ENCODE data around the gene ATF3.
"Not testable (repeated sequence)": the region's sequence is repeated elsewhere in the genome, so short reads cannot be mapped to it uniquely, and the experiment has no call there.

Gene ATF3

DNA sequence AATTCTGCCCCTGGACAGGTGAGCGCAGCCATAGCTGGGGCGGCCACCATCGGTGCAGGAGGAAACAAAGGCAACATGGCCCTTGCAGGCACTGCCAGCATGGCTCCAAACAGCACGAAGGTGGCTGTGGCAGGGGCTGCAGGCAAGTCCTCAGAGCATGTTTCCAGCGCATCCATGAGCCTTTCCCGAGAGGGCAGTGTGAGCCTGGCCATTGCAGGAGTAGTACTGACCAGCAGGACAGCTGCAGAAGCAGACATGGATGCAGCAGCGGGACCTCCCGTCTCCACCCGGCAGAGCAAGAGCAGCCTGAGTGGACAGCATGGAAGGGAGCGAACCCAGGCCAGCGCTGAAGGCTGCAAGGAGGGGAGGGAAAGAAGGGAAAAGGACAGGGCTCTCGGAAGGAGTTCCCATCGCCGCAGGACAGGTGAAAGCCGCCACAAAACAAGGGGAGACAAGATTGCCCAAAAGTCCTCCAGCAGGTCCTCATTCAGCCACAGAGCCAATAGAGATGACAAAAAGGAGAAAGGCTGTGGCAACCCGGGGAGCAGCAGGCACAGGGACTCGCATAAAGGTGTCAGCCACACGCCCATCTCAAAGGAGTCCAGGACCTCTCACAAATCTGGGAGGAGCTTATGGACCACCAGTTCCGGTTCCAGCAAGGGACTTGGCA is 17.4 kb downstream of the ATF3 start:
- DNase-seq (ENCODE audit: low read depth in 2 of 2), result no peak

DNA sequence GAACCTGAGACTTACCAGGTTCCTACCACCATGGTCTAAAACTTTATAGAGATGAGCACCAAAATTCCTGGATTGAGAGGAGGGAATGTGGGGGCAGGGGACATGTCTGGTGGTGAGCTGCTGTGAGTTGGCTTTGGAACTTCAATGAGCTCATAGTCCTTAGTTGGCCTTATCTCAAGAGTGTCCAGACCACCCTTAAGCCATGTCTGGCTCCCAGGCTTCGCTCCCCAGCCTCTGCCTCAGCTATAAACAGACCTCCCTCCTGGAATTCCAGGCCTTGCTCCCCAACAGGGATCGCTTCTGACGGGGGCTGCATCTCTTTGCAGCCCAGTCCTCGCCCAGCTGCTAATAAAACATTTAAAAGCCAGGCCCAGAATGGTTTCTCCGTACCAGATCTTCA is 19.5 kb downstream of the ATF3 start:
- no peak for DNase-seq (ENCODE audit: low read depth in 2 of 2)

DNA sequence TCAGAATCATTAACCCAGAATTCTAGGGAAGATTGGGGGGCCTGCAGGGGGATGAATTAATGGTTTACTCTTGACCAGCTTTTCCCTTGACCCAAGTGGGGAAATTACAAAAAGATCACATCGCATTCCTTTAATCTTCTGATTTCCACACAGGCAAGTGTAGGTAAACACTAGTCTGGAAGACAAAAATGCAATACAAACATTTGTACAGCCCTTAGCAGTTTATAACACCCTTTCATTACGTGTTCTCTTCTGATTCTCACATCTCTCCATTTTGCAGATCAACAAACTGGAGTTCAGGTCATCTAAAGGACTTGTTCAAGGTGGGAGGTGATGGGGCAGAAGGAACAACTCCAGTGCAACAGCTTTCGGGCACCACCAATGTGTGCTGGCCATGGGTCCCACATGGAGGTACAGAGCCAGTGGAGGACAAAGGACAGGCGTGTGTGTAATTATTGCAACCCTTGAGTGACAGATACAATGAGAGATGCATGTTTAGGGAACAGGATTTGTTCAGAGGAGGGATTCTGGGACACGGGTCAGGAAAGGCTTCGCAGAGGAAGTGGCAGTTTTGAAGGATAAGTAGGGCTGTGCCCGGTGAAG is 20.4 kb downstream of the ATF3 start:
- no peak for DNase-seq (ENCODE audit: low read depth in 2 of 2)

DNA sequence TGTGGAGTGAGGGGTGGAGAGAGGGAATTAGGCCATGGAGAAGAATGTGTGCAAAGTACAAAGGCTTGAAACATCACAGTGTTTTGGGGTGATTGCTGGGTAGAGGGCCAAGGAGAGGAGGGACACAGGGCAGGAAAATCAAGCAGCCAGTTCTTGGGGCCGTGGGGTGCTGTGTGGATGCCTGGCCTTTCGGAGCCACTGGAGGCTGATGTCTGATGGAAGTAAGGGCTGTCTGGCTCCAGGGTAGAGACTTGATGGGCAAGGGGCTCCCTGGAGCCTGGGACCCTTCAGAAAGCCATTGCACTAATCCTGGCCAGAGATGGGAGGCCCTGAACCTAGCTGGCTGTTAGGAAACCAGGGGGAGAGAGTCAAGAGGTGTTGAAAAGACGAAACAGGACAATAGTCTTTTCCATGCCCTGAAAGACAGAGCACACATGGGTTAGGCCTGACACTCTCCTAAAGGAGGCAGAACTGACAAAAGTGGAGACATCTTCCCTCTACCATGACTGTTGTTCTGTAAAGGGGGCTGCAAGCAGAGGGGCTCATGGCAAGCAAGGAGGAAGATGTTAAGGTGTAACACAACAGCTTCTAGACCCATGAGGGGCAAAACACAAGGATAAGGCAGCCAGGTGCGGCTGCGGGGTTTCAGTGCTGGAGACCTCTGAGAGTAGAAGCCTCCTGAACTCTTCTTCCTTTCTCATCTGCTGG is 21.0 kb downstream of the ATF3 start:
- DNase-seq (ENCODE audit: low read depth in 2 of 2), result no peak

DNA sequence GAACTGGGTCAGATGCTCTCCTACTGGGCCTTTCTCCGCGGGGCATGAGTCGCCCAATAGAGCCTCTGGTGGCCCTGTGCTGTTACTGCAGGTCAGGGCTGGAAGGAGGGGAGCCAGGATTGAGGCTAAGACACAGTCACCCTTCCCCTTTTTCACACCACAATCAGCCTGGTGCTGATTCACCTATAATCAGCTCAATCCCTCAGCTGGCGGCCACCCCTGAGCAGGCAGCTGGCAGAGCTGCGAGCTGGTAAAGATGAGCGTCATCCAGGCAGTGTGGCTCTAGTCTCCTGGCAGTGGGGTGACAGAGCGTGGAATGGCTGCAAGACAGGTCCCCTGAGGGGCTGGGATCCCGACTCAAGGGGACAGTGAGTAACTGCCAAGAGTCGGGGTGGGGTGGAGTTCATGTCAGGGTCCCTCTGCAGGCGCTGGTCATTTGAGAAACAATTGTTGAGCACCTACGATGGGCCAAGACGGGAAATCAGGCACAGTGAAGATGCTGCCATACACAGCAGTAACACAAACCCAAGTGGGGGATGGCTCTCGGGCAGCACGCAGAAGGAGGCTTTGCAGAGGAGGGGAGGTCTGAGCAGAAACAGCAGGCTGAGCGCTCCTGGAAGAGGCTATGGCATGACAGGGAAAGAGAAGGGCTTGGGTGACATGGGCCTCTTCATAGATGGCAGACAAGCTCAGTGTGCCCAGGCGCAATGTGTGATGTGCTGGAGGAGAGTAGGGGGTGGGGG is 21.8 kb downstream of the ATF3 start:
- peak in 1 of 2 donors; percentile 29 for DNase-seq (ENCODE audit: low read depth in 2 of 2)

DNA sequence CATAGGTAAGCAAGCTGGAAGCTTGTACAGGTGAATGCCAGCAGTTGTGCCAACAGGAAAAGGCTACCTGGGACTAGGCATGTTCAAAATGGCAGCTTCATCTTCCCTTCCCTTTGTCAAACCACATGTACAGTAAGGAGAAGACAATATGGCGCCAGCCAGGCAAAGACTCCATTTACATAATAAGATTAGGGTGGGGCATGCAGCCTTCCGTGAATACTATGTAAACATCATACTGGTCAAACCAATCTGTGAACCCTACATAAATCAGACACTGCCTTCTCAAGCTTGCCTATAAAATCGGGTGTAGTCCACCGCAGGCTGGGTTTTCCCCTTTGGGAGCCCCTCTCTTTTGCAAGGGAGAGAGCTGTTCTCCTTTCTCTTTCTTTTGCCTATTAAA is 24.6 kb downstream of the ATF3 start:
- no peak for DNase-seq (ENCODE audit: low read depth in 2 of 2)

DNA sequence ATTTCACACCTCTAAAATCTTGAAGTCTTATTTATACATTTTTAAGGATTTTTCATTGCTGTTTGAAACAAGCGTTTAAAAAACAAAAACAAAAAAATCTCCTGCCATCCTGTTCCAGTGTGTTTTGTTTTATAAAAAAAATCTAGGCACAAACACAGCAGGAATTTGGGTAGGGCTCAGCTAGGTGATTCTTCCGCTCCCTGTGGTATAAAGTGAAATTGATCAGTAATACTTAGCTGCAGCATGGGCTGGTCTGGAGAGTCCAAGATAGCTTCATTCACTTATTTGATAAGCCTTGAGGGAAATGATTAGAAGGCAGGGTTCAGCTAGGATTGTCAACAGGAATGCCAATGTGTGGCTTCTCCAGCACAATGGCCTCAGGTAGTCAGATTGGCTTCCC is 25.7 kb downstream of the ATF3 start:
- no peak for DNase-seq (ENCODE audit: low read depth in 2 of 2)

DNA sequence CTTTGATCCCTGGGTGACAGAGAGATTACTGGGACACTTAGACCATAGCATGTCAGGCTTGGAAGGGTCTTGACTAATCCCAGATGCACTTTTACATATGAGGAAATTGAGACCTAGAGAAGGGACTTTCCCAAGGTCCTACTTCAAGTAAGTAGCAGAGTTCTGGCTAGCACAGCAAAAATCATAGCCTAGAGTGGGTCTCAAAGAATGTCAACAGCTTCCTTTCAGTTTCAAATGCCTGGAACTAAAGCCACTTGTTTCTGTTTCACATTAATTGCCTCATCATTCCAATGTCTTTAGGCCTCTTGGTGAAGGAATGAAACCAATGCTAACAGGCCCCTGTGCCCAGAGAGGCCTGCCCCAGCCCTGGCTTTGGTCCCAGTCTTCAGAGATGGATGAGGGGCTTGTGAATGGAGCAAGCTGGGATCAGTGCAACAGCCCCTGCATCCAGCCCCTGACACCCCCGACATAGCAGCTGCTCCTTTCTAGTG is 26.6 kb downstream of the ATF3 start:
- no peak for DNase-seq (ENCODE audit: low read depth in 2 of 2)

DNA sequence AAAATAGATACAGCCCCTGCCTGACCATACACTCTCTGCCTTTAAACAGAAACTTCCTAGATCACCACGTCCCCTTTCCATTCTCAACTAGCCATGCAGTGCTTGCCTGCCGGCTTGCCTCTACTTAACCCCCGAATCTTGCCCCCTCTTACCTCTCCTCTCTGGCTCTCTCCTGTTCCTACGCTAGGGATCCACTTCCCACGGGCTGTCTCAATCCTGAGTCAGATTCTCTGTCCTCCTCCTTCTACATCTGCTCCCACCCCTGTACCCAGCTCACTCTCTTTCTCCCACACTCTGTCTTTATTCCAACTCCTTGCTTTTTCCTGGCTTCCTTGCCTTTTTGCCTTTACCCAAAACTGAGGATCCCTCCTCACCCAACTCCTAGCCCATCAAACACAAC is 29.3 kb downstream of the ATF3 start:
- DNase-seq (ENCODE audit: low read depth in 2 of 2), result no peak

DNA sequence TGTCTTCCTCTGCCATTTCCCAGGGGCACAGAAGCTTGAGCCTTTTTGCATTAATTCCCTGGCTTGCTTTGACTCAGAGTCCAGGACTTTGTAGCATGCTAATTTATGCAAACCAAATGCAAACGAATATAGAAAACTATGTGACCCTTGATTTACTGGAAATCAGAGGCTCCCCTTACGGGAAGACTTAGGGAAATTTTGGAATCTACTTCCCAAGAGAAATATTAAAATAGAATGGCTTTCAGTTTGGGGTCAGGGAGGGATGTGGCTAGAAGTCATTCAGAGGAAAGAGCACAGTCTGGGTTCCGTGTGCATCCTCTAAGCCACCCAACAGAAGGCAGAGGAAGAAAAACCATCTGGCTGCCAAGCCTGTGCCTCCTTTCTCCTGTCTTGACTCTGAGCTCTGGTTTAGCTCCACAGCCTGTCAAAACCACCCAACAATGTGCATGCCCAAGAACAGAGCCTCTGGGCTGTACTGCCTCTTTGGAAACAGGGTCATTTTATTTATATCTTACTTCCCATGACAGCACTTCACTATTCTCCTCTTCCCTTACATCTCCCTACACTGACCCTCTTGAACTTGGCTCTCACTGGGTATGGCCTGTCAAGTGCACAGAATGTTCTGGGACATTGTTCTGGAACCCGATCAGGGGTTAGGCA is 30.1 kb downstream of the ATF3 start:
- DNase-seq (ENCODE audit: low read depth in 2 of 2), result no peak

DNA sequence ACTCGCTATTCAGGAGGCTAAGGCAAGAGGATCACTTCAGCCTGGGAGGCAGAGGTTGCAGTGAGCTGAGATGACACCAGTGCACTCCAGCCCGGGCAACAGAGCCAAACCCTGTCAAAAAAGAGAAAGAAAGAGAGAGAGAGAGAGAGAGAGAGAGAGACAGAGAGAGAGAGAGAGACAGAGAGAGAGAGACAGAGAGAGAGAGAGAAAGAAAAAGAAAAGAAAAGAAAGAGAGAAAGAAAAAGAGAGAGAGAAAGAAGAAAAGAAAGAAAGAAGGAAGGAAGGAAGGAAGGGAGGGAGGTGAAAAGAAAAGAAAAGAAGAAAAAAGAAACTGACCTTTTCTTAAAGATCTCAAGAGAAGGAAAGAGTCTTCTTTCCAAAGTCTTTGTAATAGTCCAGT is 31.0 kb downstream of the ATF3 start:
- DNase-seq (ENCODE audit: low read depth in 2 of 2), result not testable (repeated sequence)

DNA sequence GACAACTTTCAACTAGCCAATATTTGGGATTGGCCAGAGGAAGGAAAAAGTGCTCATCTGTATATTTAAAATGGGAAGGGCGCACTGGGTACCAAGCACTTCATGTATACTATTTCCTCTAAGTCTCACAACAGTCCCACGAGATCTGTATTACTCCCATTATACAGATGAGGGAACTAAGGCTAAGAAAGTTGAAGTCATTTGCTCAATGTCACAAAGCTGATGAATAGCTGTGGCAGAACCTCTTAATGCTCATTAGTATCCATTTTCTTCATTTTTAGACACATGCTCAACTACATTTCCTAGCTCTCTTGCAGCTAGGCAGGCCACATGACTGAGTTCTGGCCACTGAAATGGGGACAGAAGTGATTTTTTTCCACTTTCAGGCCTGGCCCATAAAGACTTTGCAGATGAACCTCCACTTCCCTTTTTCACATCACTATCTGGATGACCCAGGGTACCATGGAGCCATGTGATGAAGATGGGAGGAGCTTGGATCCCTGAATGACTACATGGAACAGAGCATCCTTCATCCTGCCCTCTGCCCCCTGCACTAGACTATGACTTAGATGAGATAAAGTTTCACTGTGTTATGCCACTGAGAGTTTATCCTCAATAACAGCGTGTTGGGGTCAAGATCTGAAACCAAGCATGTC is 31.8 kb downstream of the ATF3 start:
- DNase-seq (ENCODE audit: low read depth in 2 of 2), result no peak

DNA sequence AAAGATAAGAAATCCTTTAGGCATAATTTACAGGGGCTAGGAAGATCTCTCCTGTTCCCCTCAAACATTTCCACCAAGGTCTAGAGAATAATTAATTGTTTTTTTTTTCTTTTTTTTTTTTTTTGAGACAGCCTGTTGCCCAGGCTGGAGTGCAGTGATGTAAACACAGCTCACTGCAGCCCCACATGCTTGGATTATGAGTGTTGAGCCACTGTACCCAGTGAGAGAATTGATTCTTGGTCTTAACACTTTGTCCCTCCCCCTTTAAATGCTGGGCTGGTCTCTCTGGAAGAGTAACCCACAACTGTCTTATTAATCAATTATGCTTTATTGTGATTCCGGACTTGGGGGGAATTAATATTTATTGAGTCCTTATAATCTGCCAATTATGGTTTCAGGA is 33.4 kb downstream of the ATF3 start:
- no peak for DNase-seq (ENCODE audit: low read depth in 2 of 2)

DNA sequence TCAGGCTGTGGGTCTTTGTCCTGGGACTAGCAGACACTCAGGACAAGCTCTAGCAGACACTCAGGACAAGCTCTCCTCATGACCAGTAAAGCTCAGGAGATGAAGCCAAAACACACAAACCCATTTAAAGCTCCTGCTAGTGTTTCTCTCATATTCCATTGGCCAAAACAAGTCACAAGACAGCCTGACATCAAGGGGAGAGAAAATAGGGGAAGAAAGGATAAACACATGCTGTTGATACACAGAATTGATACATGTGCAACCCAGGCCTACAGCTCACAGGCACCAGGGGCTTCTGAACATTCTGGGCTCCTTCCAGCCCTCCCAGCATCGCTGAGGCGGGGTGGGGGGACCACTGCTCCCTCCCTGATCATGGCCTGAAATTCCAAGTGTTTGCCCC is 35.3 kb downstream of the ATF3 start:
- no peak for DNase-seq (ENCODE audit: low read depth in 2 of 2)

DNA sequence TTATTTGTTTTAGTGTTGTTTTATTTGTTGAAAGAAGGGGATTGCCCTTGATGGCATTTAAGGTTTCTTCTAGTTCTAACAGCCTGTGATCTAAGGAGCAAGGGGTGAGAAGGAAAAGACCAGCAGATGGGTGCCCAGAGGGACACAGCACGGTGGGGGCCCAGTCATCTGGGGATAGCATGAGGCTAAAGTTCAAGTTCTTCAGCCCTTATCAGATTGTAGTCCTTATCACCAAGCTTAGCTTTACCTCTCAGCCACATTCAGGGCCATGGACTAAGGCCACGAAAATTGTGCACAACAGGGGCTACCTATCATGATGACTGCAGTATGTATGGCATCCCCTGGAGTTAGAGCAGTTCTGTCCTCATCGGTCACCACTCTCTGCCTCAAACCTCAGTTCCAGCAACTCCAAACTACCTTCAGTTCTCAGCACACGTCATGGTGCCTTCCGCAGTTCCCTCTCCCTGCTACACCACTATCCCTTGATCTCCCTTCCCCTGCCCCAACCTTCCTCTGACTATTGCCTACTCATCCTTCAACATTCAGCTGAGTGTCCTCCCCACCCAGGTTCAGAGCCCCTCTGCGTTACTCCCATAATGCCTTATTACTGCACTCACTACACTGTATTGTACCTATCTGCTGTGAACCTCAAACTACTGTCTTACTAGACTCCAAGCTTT is 36.4 kb downstream of the ATF3 start:
- DNase-seq (ENCODE audit: low read depth in 2 of 2), result no peak

DNA sequence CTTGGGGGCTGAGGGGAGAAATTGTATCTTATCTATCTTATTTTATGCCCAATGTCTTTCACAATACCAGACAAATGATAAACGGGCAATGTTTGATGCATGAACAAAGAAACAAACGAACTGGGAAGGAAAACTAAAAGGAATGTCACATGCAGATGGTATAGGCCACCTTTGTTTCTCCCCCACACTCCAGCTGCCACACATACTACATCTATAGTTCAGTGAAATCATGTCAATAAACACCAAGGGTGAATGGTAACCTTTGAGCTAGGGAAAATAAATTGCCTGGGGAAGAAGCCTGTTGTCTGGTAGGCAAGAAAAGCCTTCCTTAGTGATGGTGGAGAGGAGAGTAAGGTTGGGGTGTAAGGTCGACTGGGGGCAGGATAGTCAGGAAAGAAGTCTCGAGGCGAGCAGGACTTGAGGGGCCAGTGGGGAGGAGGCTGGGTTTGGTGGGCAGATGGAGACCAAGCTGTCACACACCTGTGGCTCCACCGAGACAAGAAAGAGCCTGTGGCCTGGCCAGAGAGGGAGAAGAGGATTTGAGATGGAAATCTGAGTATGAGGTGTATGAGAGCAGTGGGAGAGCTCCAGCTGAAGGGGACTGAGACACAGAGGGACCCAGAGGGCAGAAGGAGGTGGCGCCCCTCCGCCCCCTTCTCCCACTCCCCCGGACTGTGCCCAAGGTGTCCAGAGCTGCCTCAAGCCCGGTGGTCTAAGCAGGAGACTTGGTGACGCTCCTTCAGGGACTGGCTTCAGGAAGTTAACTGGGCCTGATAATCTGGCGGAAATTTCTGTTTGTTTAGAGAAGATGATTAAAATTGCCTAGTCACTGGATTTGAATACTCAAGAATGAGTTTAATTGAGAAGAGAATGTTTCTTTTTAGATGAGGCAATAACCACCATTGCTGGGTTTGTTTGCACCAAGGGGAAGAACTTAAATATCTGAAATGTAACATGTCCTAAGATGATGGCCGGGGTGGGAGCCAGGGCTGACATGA is 37.3 kb downstream of the ATF3 start:
- no peak for DNase-seq (ENCODE audit: low read depth in 2 of 2)

DNA sequence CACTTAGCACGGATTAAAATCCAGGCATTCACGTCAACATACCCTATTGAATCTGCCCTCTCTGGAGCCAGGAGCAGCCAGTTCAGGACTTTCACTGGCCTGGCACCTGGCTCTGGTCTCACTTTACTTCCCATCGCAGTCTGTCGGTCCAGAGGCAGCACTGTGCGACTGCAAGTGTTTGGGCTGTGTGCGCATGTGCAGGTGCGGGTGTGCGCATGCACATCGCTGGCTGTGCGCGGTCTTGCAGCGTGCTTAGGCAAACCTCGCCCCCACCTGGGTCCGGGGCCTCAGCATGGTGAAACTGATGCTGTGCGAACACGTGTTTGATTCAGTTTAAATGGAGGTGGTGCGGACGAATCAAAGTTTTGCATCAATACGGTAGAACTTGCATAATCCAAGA is 38.0 kb downstream of the ATF3 start:
- DNase-seq (ENCODE audit: low read depth in 2 of 2), result no peak

DNA sequence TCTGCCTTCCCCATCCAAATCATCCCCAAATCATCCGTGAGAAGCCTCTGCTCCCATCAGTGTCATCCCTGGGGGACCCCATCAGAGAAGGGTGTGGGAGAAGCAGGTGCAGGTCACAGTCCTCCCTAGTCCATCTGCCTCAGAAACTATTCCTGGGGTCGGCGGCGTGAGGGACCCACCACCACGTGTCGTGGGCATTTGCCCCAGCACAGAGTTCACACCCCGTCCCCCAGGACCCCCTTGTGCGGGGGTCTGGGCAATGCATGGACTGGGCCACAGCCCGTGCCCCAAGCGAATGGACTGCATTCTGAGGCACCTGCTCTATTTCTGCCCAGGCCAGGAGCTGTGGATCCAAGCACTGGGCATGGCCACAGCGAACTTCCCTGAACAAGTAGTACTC is 38.4 kb downstream of the ATF3 start:
- no peak for DNase-seq (ENCODE audit: low read depth in 2 of 2)

DNA sequence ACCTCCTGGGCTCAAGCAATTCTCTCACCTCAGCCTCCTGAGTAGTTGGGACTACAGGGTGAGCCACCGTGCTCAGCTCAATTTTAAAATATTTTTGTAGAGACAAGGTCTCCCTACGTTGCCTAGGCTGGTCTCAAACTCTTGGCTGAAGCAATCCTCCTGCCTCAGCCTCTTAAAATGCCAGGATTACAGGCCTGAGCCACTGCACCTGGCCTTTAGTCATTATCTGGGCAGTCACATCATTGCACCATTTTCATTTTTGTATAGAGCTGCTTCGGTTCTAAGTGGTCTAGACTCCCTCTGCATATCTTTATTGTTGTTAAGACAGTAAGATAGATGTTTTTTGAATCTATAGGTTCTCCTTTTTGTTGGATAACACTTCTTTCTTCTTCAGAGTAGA is 39.9 kb downstream of the ATF3 start:
- DNase-seq (ENCODE audit: low read depth in 2 of 2), result no peak

DNA sequence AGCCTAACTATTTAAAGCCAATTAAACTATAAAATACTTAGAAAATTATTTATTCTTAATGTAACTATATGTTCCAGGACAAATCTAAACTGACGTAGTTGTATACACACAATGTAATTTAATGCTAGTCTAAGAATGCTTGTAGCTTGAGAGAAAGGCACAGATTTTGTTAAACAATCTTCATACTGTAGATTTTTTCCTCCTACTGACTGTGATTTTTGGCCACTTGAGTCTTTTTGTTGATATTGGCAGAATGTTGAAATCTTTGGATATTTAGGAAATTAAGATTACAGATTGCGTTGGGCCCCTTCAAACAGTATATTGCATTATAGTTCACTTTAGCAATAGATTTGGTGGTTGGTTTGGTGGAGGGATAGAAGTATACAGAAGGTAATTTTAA is 40.5 kb downstream of the ATF3 start:
- no peak for DNase-seq (ENCODE audit: low read depth in 2 of 2)
